OCI-LY7 (cell line): ENCODE measurements around the gene PLPPR3. TPM values are rescaled to one million over a fixed set of nuclear protein-coding genes. Genes with fewer than 3 reads are reported as not detected.
A peak's percentile ranks its signal among the peaks of the same experiment; 100 is the strongest.

Experiments
- BruUV-seq: library from RNA; stranded (reverse); fragments of 400-500 nt; replicated peaks from 2 replicates; lab custom pipeline; 2021; lab: Mats Ljungman, UMichigan
- CTCF ChIA-PET: fragments of 300-600 bp; sonication (Branson Sonifier 250); formaldehyde crosslinking; loops from one replicate; lab custom pipeline; 2022; ENCODE audit warnings: antibody characterized with exemption; ENCODE audit not compliant: unreplicated experiment; lab: Charles Lee
- POLR2A ChIA-PET: fragments of 300-600 bp; sonication (Branson Sonifier 250); formaldehyde crosslinking; loops from one replicate; lab custom pipeline; 2022; ENCODE audit warnings: antibody characterized with exemption; lab: Charles Lee
- DNase-seq: peaks from one replicate; pipeline ENCODE4 v3.0.0-alpha.2; 2015; ENCODE audit warnings: low spot score
- H2AFZ ChIP-seq: fragments of 200-600 bp; sonication (generic), shearing (Covaris generic); 2 replicates; pipeline ENCODE4 v1.6.1; 2014; ENCODE audit warnings: mild to moderate bottlenecking, antibody characterized with exemption, low read length, moderate library complexity
- H3K27ac ChIP-seq: fragments of 200-600 bp; sonication (generic); 2 replicates; pipeline ENCODE4 v1.5.1; 2014; ENCODE audit warnings: mixed run types, low read depth, mild to moderate bottlenecking, moderate library complexity, low read length, inconsistent platforms; ENCODE audit not compliant: poor library complexity, severe bottlenecking
- H3K36me3 ChIP-seq: fragments of 200-600 bp; sonication (generic); 2 replicates; pipeline ENCODE4 v1.6.1; 2014; ENCODE audit warnings: mild to moderate bottlenecking, antibody characterized with exemption, low read length, moderate library complexity, mixed read lengths; ENCODE audit not compliant: insufficient read depth
- H3K4me1 ChIP-seq: fragments of 200-600 bp; sonication (generic); 2 replicates; pipeline ENCODE4 v1.5.1; 2014; ENCODE audit warnings: mild to moderate bottlenecking, low read length; ENCODE audit not compliant: insufficient read depth, poor library complexity, severe bottlenecking
- H3K4me2 ChIP-seq: fragments of 200-600 bp; sonication (generic); 2 replicates; pipeline ENCODE4 v1.6.1; 2014; ENCODE audit warnings: mild to moderate bottlenecking, low read length
- H3K4me3 ChIP-seq: fragments of 200-600 bp; sonication (generic); 2 replicates; pipeline ENCODE4 v1.5.1; 2014; ENCODE audit warnings: mild to moderate bottlenecking, low read depth, low read length; ENCODE audit not compliant: poor library complexity, severe bottlenecking
- H3K79me2 ChIP-seq: fragments of 200-600 bp; sonication (generic); 2 replicates; pipeline ENCODE4 v1.6.1; 2016; ENCODE audit warnings: low read depth, mild to moderate bottlenecking, low read length, moderate library complexity, mixed read lengths; ENCODE audit not compliant: insufficient read depth
- H3K9me2 ChIP-seq: fragments of 200-600 bp; sonication (generic); 2 replicates; pipeline ENCODE4 v1.6.1; 2016; ENCODE audit warnings: mild to moderate bottlenecking, low read length, mixed read lengths; ENCODE audit not compliant: insufficient read depth
- H3K9me3 ChIP-seq: fragments of 200-600 bp; sonication (generic); 2 replicates; pipeline ENCODE4 v1.6.1; 2014; ENCODE audit warnings: mild to moderate bottlenecking, mixed run types, low read length, mixed read lengths
- H4K20me1 ChIP-seq: fragments of 200-600 bp; sonication (generic); 2 replicates; pipeline ENCODE4 v1.6.1; 2014; ENCODE audit warnings: mild to moderate bottlenecking, antibody characterized with exemption, low read length, moderate library complexity, mixed read lengths; ENCODE audit not compliant: insufficient read depth
- CTCF ChIP-seq: fragments of 200-600 bp; sonication (generic); conservative IDR thresholded peaks from 2 replicates; pipeline ENCODE4 v1.5.1; 2014; ENCODE audit warnings: mild to moderate bottlenecking, antibody characterized with exemption, low read length, moderate library complexity, mixed read lengths
- EZH2phosphoT487 ChIP-seq: fragments of 200-600 bp; sonication (generic); IDR thresholded peaks from 2 replicates; pipeline ENCODE4 v1.6.1; 2018; ENCODE audit warnings: low read depth, borderline replicate concordance, mild to moderate bottlenecking, mixed run types, antibody characterized with exemption, low read length, moderate library complexity, mixed read lengths
- intact Hi-C: fragments of 100-400 bp; cut with micrococcal nuclease; formaldehyde crosslinking; loops from one replicate; pipeline ENCODE4 v1.10.0; 2022; ENCODE audit not compliant: unreplicated experiment
- total RNA-seq, 2 experiments: library from RNA; depleted of rRNA in 1 of 2; stranded (reverse); fragments of >200 nt in 1 of 2; shearing (Covaris generic) in 1 of 2; gene quantifications; 2 replicates each; pipeline ENCODE4 v1.2.3, GENCODE V29; 2014 to 2022

Gene PLPPR3
- total RNA-seq, 2 experiments from 2014 or later: not detected

DNA sequence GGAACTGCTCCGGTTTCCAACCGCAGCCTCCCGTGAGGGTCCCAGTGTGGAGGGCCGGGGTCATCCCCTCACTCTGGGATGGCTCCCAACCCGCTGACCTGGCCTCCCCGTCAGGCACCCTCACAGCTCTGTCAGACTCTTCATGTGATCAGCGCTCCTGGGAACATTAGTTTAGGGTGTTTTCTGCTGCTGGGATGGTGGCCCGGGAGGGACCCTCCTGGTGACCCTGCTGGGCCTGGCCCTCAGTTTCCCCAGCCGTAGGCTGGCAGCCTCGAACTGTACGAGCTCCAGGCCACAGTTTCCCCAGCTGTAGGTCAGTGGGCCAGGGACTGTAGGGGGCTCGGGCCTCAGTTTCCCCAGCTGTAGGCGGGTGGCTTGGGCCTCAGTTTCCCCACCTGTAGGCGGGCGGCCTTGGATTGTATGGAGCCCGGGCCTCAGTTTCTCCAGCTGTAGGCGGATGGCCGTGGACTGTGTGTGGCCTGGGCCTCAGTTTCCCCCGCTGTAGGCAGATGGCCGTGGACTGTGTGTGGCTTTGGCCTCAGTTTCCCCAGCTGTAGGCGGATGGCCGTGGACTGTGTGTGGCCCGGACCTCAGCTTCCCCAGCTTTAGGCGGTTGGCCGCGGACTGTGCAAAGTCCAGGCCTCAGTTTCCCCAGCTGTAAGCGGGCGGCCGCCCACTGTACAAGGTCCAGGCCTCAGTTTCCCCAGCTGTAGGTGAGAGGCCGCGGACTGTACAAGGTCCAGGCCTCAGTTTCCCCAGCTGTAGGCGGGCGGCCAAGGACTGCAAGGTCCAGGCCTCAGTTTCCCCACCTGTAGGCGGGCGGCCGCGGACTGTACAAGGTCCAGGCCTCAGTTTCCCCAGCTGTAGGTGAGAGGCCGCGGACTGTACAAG lies 25.8 kb downstream of the PLPPR3 start:
- peak overlapping the region; percentile 85 for H3K4me2 ChIP-seq

DNA sequence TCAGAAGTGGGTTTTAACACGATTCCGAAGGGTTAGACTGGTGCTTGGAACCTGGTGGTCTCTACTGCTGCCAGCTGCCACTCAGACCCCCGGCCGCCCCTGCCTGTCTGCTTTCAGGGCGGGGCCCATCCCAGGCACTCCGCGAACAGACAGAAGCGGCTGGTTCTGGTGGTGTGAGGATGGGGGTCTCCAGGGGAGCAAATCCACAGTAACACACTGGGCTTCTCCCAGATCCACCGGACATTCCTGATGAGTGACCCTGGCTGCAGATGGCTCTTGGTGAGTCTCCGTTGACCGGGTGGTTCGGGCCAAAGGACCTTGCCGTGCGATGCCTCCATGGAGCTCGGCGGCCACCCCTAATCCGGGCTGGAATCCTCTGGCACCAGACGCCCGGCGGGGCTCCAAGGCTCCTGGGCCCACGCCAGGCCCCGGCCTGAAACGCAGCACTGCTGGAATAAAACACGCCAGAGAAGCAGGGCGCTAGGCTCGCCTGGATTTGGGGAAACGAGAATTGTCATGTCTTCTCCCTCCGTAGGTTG lies 26.6 kb downstream of the PLPPR3 start:
- Histone ChIP-seq H3K79me2 (peaks cover 23% of the 10 kb centered on the region), H3K4me2 (no peak overlapping the region), H2AFZ (no peak overlapping the region), H3K36me3 (peaks cover 23% of the 10 kb centered on the region), H3K9me2 (no peaks in the 10 kb centered on the region), H3K4me3 (no peak overlapping the region), H3K9me3 (no peaks in the 10 kb centered on the region), H4K20me1 (peaks cover 21% of the 10 kb centered on the region), H3K27ac (no peak overlapping the region), H3K4me1 (peaks cover 15% of the 10 kb centered on the region)
- intact Hi-C loops: loop anchor here (5.0 kb wide), 1 partner anchor 223 kb away; the partner anchor contains the start of gene BSG
- TF ChIP-seq CTCF: no peak
- TF ChIP-seq EZH2phosphoT487: no peak
- DNase-seq: no peak
- BruUV-seq: no TSS peak
- POLR2A ChIA-PET: no interaction called here
- CTCF ChIA-PET: no interaction called here

More for the DNA sequence above, 25.8 kb downstream of the PLPPR3 start:
- no peaks in the 10 kb centered on the region for H3K9me3 ChIP-seq
- peaks cover 31% of the 10 kb centered on the region for H3K79me2 ChIP-seq
- H3K9me2 ChIP-seq: no peaks in the 10 kb centered on the region
- intact Hi-C loops: loop anchor here (2.0 to 5.0 kb wide), 2 partner anchors 133 to 224 kb away; partner anchors contain the start of genes BSG and RNF126
- TF ChIP-seq EZH2phosphoT487: no peak
- peak overlapping the region; percentile 73 for H3K4me3 ChIP-seq
- DNase-seq: no peak
- H3K36me3 ChIP-seq: peaks cover 31% of the 10 kb centered on the region
- ChIA-PET CTCF (no interaction called here), POLR2A (no interaction called here)
- H3K27ac ChIP-seq: no peak overlapping the region
- peak overlapping the region; percentile 91; the same call in 1 of the 2 replicates for H2AFZ ChIP-seq
- no TSS peak for BruUV-seq
- H3K4me1 ChIP-seq: peaks cover 21% of the 10 kb centered on the region
- H4K20me1 ChIP-seq: peaks cover 27% of the 10 kb centered on the region

GRCh38 chr19:793806-794205 lies 27.9 kb downstream of the PLPPR3 start:
- ChIA-PET POLR2A (no interaction called here), CTCF (no interaction called here)
- Histone ChIP-seq H3K4me3 (no peak overlapping the region), H3K27ac (no peak overlapping the region), H3K9me3 (no peaks in the 10 kb centered on the region), H3K36me3 (peaks cover 10% of the 10 kb centered on the region), H2AFZ (no peak overlapping the region), H3K4me1 (peaks cover 3% of the 10 kb centered on the region), H3K79me2 (peaks cover 10% of the 10 kb centered on the region), H3K9me2 (no peaks in the 10 kb centered on the region), H3K4me2 (no peak overlapping the region), H4K20me1 (peaks cover 8% of the 10 kb centered on the region)
- no TSS peak for BruUV-seq
- TF ChIP-seq CTCF: no peak
- TF ChIP-seq EZH2phosphoT487: no peak
- intact Hi-C loops: no loop called here
- no peak for DNase-seq
